Astrocyte (in vitro differentiated cells and primary cell): ENCODE results near the gene FDX2.

Source experiments
- CTCF ChIP-seq: IDR thresholded peaks from 2 replicates; pipeline ENCODE4 v1.5.1; 2011; ENCODE audit warnings: low read depth, mild to moderate bottlenecking, inconsistent platforms, low read length, moderate library complexity; ENCODE audit not compliant: insufficient read depth
- EZH2 ChIP-seq: IDR thresholded peaks from 2 replicates; pipeline ENCODE4 v1.6.1; 2012; ENCODE audit warnings: mild to moderate bottlenecking, low read length, inconsistent platforms; ENCODE audit not compliant: insufficient read depth

- no peak for TF ChIP-seq CTCF
- TF ChIP-seq EZH2, result no peak
Observed at GRCh38 chr19:10361569-10362011, 45.8 kb upstream of the FDX2 start.
